PFSK-1 (cell line): ENCODE data around the gene HOXB7.

ENCODE experiments used
- POLR2AphosphoS5 ChIP-seq: IDR thresholded peaks from 2 replicates; pipeline ENCODE4 v1.6.1; 2012; ENCODE audit warnings: low read depth, mild to moderate bottlenecking, control low read depth, low read length, moderate library complexity
- TAF1 ChIP-seq: IDR thresholded peaks from 2 replicates; pipeline ENCODE4 v1.6.1; 2012; ENCODE audit warnings: low read length, control low read depth, borderline replicate concordance; ENCODE audit not compliant: insufficient read depth

DNA sequence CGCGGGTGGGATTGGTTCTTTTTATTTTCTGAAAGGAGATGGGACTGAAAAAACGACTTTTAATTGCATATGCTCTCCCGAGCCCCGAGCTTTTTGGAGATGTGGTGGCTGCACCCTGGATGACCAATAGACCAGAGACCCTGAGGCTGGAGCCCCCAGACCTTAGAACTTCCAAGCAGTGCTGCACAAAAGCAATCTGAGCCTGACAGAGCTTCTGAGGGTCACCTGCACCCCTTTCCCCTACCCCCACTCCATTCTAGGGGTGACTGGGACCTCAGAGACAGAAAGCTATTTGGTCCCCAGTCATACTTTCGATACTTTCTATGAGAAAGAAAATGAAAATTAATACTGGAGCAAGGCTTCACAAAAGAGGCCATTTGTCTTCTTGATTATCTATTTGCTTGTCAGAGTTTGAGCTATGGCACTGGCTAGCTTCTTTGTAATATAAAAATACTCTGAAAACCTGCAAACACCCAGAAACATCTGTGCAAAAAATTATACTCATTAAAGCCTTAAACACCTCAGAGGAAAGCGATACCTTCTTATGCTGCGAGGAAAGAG lies 36.2 kb downstream of the HOXB7 start:
- no peak for TF ChIP-seq TAF1
- TF ChIP-seq POLR2AphosphoS5: no peak
